ENCODE measurements around the gene FOXC1. TPM values are rescaled to one million over a fixed set of nuclear protein-coding genes. Genes with fewer than 3 reads are reported as not detected.

FOXC1 gene
- total RNA-seq, 1 donor from 2014 or later, result 84.4 TPM

- H3K27ac Mint-ChIP-seq (ENCODE audit: unreplicated experiment), result no peak overlapping the region
- TF ChIP-seq, protein P1, sequence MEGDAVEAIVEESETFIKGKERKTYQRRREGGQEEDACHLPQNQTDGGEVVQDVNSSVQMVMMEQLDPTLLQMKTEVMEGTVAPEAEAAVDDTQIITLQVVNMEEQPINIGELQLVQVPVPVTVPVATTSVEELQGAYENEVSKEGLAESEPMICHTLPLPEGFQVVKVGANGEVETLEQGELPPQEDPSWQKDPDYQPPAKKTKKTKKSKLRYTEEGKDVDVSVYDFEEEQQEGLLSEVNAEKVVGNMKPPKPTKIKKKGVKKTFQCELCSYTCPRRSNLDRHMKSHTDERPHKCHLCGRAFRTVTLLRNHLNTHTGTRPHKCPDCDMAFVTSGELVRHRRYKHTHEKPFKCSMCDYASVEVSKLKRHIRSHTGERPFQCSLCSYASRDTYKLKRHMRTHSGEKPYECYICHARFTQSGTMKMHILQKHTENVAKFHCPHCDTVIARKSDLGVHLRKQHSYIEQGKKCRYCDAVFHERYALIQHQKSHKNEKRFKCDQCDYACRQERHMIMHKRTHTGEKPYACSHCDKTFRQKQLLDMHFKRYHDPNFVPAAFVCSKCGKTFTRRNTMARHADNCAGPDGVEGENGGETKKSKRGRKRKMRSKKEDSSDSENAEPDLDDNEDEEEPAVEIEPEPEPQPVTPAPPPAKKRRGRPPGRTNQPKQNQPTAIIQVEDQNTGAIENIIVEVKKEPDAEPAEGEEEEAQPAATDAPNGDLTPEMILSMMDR (IDR thresholded peaks at IDR 0.05), result no peak
- peaks cover 2% of the 10 kb centered on the region for H3K36me3 Mint-ChIP-seq (ENCODE audit: low read depth)
- H3K27me3 Mint-ChIP-seq (ENCODE audit: low read depth), result peaks cover 9% of the 10 kb centered on the region
- no peak overlapping the region for H3K4me3 Mint-ChIP-seq (ENCODE audit: unreplicated experiment)
- DNase-seq (ENCODE audit: low spot score), result no peak
- peaks cover 9% of the 10 kb centered on the region for H3K9me3 Mint-ChIP-seq (ENCODE audit: low read depth)
- no peaks in the 10 kb centered on the region for H3K4me1 Mint-ChIP-seq (ENCODE audit: low read depth)
Measured at GRCh38 chr6:1587977-1588376, 21.7 kb upstream of the FOXC1 start.

GRCh38 chr6:1589208-1589607 lies 20.5 kb upstream of the FOXC1 start:
- Mint-ChIP-seq H3K36me3 (ENCODE audit: low read depth) (no peaks in the 10 kb centered on the region), H3K27me3 (ENCODE audit: low read depth) (peaks cover 8% of the 10 kb centered on the region), H3K27ac (ENCODE audit: unreplicated experiment) (no peak overlapping the region), H3K9me3 (ENCODE audit: low read depth) (peaks cover under 1% of the 10 kb centered on the region), H3K4me1 (ENCODE audit: low read depth) (no peaks in the 10 kb centered on the region), H3K4me3 (ENCODE audit: unreplicated experiment) (no peak overlapping the region)
- TF ChIP-seq, protein P1 (IDR thresholded peaks at IDR 0.05), result no peak
- DNase-seq (ENCODE audit: low spot score), result no peak

DNA sequence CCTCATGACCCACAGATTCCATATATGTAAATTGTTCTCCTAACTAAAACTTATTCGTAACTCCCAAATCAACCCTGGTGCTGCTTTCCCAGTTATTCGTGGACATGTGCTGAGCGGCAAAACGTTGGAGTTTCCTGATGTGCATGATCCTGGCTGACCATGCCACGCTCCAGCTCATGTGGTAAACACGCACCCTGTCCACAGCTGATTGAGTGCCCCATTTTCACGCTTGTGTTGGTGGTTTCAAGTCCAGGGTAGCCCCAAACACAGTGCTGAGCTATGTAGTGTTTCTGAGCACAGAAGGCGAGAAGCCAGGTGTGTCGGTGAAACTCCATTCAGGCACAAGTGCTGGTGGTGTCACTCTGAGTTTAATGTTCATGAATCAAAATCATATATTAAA lies 19.1 kb upstream of the FOXC1 start:
- Mint-ChIP-seq H3K9me3 (ENCODE audit: low read depth) (no peaks in the 10 kb centered on the region), H3K36me3 (ENCODE audit: low read depth) (no peaks in the 10 kb centered on the region), H3K27me3 (ENCODE audit: low read depth) (peaks cover 10% of the 10 kb centered on the region), H3K4me1 (ENCODE audit: low read depth) (no peaks in the 10 kb centered on the region), H3K4me3 (ENCODE audit: unreplicated experiment) (no peak overlapping the region), H3K27ac (ENCODE audit: unreplicated experiment) (no peak overlapping the region)
- no peak for DNase-seq (ENCODE audit: low spot score)
- TF ChIP-seq, protein P1 (IDR thresholded peaks at IDR 0.05), result no peak

GRCh38 chr6:1591243-1591642 lies 18.5 kb upstream of the FOXC1 start:
- TF ChIP-seq, protein P1 (IDR thresholded peaks at IDR 0.05), result no peak
- Mint-ChIP-seq H3K9me3 (ENCODE audit: low read depth) (no peaks in the 10 kb centered on the region), H3K27me3 (ENCODE audit: low read depth) (peaks cover 11% of the 10 kb centered on the region), H3K4me3 (ENCODE audit: unreplicated experiment) (no peak overlapping the region), H3K27ac (ENCODE audit: unreplicated experiment) (no peak overlapping the region), H3K4me1 (ENCODE audit: low read depth) (peaks cover 2% of the 10 kb centered on the region), H3K36me3 (ENCODE audit: low read depth) (no peaks in the 10 kb centered on the region)
- no peak for DNase-seq (ENCODE audit: low spot score)

- TF ChIP-seq, protein P1 (IDR thresholded peaks at IDR 0.05), result no peak
- Mint-ChIP-seq H3K27ac (ENCODE audit: unreplicated experiment) (no peak overlapping the region), H3K27me3 (ENCODE audit: low read depth) (peaks cover 11% of the 10 kb centered on the region), H3K36me3 (ENCODE audit: low read depth) (no peaks in the 10 kb centered on the region), H3K4me3 (ENCODE audit: unreplicated experiment) (no peak overlapping the region), H3K4me1 (ENCODE audit: low read depth) (peaks cover 9% of the 10 kb centered on the region), H3K9me3 (ENCODE audit: low read depth) (no peaks in the 10 kb centered on the region)
- DNase-seq (ENCODE audit: low spot score), result no peak
Measured at GRCh38 chr6:1591926-1592325, 17.8 kb upstream of the FOXC1 start.
